SK-N-DZ (cell line): ENCODE results near the gene SCGB2B2.
"Not testable (repeated sequence)": the region's sequence is repeated elsewhere in the genome, so short reads cannot be mapped to it uniquely, and the experiment has no call there.

Source experiments
- DNase-seq: peaks from one replicate; pipeline ENCODE4 v3.0.0-alpha.2; 2015; ENCODE audit warnings: low spot score

SCGB2B2 gene

DNA sequence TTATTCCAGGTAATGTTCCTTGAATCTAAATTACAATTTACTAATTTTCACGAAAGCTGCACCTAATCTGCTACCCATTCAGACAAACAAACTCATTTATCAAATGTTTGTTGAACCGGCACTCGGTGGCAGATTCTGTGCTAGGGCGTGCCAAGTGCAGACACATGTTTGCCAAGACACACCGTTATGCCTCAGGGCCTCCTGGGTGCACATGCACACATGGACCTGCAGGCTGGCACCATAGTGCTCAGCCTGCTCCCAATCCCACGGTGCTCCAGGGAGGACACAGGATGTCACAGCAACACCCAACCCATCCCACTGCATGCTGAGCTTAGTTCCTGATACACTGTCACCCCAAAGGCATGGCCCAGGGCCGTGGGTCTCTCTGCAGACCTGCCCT, 7.7 kb downstream of the SCGB2B2 start:
- DNase-seq: no peak

DNA sequence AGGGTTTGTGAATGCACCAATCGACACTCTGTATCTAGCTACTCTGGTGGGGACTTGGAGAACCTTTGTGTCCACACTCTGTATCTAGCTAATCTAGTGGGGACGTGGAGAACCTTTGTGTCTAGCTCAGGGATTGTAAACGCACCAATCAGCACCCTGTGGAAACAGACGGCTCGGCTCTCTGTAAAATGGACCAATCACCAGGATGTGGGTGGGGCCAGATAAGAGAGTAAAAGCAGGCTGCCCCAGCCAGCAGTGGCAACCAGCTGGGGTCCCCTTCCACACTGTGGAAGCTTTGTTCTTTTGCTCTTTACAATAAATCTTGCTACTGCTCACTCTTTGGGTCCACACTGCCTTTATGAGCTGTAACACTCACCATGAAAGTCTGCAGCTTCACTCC, 8.3 kb downstream of the SCGB2B2 start:
- not testable (repeated sequence) for DNase-seq

- not testable (repeated sequence) for DNase-seq
Observed at GRCh38 chr19:34668077-34668689, 8.8 kb downstream of the SCGB2B2 start.

DNA sequence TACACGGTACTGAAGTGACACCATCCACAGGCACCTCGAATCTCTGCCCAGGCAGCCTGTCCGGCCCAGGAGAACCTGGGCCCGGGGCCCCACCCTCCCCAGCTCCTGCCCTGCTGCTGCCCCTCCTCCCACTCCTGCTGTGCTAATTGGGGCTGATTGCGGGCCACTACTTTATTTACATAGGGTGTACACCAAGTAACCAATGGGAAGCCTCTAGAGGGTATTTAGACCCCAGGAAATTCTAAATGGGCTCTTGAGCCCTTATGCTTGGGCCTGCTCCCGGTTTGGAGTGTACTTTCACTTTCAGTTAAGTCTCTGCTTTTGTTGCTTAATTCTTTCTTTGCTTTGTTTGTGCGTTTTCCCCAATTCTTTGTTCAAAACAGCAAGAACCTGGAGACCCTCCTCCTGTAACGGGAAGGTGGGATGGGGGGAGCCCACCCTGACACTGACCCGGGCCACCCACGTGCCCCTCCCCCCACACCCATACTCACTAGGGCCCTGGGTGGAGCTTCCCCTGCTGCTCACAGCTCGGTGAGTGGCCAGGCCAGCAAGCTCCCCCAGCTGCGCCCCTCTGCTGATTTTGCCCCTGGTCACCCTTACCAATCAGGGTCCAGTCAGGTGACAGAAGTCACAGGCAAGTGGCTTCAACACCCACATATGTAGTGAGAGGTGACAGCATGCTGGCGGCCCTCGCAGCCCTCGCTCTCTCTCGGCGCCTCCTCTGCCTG, 9.4 kb downstream of the SCGB2B2 start:
- no peak for DNase-seq

DNA sequence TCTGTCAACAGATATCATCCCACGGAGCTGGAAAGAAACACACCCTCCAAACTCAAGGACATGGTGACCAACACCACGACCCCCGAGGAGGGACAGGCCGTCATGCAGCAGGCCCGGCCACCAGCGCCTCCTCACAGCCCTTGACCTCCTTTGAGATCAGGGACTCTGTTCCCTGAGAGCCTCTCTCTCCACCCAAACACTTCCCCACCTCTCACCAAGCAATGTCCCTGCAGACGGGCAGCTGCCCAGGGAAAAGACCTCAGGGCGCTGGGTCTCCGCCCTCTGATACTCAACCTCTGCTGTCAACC, 10.0 kb downstream of the SCGB2B2 start:
- no peak for DNase-seq

- DNase-seq: no peak
Observed at GRCh38 chr19:34666200-34666957, 10.6 kb downstream of the SCGB2B2 start.

DNA sequence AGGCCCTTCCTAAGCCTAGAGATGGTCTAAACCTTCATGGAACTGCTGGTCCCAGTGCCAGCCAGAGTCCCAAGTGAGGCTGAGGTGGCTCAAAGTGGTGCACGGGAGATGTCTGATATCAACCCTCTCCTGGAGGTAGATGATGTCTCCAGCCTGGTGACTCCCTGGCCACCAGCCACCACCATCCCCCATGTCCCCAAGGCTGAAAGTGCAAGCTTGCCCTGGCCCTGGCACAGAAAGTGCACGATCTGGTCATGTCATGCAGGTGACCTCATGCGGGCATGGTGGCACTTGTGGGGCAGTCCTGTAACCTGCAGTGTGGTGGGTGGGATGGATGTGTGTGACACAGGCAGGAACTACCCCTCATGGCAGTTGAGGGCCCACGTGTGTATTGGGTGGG, 11.7 kb downstream of the SCGB2B2 start:
- DNase-seq: not testable (repeated sequence)

DNA sequence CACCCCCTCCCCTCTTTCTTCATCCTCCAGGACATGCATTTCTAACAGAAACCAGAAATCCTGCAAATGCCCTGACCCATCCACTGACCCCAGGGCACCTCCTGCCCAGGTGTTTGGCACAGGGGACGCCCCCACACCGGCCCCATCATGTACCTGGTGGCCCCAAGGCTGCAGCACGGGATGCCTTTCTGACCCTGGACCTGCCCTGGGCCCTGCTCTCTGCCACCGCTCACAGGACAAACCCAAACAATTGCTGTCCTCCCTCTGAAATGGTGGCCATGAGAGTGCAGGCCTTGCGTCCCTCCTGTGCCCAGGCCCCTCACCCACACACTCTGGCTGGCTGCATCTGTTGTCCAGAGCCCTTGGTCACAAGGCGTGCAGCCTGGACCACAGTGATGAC, 12.1 kb downstream of the SCGB2B2 start:
- DNase-seq: no peak

DNA sequence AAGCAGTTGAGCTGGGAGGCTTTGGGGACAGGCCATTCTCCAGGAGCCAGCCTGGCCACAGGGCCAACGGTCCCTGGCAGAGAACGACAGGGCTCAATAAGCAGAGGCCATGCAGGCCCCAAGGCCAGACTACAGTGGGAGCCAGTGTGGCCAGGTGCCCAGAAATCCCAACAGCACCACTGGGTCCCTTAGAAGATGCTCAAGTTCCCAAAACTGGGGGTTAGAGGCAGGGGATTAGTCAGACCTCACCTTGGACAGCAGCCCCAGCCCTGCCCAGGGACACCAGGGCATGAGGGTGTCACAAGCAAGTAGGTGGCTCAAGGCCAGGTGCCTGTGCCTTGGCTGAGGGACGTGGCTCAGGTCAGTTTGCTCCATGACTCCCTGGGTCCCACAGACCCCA, 12.8 kb downstream of the SCGB2B2 start:
- no peak for DNase-seq

DNA sequence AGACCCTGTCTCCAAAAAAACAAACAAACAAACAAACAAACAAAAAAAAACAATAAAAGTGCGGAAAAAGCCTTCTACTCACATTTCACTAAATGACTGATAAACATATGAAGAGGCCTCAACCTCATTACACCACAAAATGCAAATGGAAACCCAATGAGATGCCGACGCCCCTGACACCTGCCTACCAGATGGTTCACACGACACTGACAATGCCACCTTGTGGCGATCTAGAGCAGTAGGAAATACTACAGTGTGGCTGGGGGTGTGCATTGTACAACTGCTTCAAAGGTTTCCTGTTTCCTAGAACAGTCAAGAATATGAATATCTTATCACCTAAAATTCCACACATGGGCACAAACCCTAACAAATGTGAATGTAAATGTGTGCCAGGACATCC, 14.0 kb downstream of the SCGB2B2 start:
- peak; percentile 38 for DNase-seq

DNA sequence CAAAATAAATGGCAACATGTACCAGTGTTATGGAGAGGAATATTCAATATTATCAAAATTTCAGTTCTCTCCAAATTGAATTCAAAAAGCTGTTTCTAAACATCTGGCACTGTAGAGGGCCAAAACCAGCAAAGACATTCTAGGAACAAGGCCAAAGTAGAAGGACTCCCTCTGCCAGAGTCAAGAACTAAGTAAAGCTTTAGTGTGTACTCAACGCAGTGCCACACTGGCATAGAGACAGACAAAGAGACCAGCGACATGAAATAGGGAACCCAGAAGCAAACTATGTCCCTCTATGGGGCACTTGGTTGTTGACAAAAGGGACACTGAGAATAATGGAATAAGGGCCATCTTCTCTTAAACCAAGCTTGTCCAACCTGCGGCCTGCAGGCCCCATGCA, 15.6 kb downstream of the SCGB2B2 start:
- DNase-seq: no peak

DNA sequence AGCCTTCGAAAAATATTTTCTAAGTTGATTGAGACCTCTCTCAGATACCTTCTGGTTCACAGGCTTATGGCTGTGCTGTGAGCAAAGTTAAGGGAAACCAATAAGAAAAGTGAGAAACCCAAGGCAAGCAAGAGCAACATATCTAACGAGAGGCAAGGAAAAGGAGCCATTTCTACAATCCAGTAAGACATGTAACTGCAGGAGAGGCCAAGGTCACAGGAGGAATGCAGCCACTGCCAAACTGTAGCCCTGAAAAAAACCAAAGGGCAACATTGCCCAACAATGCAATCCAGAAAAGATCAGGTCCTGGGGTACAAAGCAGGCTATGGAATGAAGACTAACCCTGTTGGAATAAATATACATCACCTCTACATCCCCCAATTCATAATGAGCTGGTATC, 21.3 kb downstream of the SCGB2B2 start:
- no peak for DNase-seq

- DNase-seq: no peak
Observed at GRCh38 chr19:34654796-34655195, 22.2 kb downstream of the SCGB2B2 start.

GRCh38 chr19:34651747-34652146, 25.2 kb downstream of the SCGB2B2 start:
- no peak for DNase-seq

GRCh38 chr19:34649886-34650543, 26.9 kb downstream of the SCGB2B2 start:
- DNase-seq: no peak

DNA sequence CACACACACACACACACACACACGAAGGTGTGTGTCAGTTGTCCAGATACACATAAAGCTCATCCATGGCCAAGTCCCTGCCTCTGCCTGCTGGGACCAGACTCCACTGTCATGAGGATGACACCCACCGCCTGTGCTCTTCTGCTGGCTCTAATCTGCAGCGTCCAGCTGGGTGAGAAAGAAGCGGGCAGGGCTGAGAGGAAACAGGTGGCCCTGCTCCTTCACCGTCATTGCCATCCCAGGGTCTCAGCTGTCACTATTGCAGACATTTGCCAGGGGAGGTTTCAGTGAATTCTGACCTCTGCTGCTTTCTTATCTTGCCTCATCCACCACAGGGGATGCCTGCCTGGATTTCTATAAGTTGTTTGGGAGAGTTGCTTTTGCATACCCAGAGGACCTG, 31.4 kb downstream of the SCGB2B2 start:
- DNase-seq: peak; percentile 88

- peak; percentile 17 for DNase-seq
Observed at GRCh38 chr19:34644991-34645461, 31.9 kb downstream of the SCGB2B2 start.

- no peak for DNase-seq
Observed at GRCh38 chr19:34642241-34642640, 34.7 kb downstream of the SCGB2B2 start.

DNA sequence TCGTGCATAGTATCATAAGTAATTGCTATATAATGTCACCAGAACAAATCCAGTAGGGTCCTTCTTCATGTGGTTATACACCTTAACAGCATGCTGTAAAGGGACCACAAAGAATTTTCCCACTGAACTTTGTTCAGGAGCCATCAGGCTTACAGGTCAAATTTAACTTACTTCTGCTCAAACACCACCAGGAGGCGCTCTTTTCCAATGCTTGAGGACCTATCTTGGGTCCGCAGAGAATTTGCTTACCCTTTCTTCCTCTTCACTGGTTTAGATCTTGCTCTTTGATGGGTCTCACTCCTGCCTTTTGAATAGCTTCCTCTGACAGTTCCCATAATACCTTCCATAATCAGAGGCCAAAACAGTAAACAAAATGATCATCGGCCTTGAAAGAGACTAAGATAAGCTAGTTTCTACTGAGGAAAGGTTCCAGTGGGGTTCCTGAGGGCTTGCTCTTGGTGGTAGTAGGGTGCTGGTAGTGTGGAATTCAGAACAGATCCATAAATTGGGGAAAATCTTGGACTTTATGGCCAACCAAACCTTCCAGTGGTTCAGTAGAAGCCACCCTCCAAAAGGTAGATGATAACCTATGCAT, 37.4 kb downstream of the SCGB2B2 start:
- peak; percentile 58 for DNase-seq

DNA sequence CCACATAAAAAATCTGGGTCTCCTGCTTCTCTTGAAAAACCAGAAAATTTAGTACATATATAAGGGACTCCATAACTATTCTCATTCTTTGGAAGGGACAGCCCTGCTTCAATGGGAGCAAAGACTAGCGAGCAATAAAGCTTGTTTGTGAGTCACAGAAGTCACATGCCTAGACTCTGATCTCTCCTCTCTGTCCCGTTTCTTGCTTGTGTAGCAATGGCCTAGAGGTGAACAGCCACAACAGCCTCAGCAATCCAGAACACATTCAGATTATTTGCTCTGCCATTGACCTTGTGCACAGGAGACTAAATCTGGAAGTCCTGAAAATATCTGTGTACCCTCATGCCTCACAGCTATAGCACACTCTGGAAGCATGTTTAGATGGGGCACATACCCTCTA, 43.2 kb downstream of the SCGB2B2 start:
- DNase-seq: no peak
